Right atrium auricular region (tissue), 2 donors: ENCODE measurements around the gene GSTT2. TPM values are rescaled to one million over a fixed set of nuclear protein-coding genes. Genes with fewer than 3 reads are reported as not detected.
A peak's percentile ranks its signal among the peaks of the same experiment; 100 is the strongest.

Source experiments
- DNase-seq: peaks from one replicate; pipeline ENCODE4 v3.0.0-alpha.2; 2019; ENCODE audit warnings: low spot score
- H3K27ac ChIP-seq, 2 donors: fragments of 200-600 bp; sonication (generic); 1 replicate in 1 of 2; 2 replicates in 1 of 2; pipeline ENCODE4 v1.5.1; 2016 to 2019
- H3K27me3 ChIP-seq, 2 donors: fragments of 200-600 bp; sonication (generic); one replicate each; pipeline versions ENCODE4 v1.5.1 to v1.6.0; 2017 to 2019
- H3K36me3 ChIP-seq: fragments of 200-600 bp; sonication (generic); one replicate; pipeline ENCODE4 v1.5.1; 2016
- H3K4me1 ChIP-seq, 2 donors: fragments of 200-600 bp; sonication (generic); one replicate each; pipeline versions ENCODE4 v1.5.1 to v1.6.0; 2017 to 2019
- H3K4me3 ChIP-seq, 2 donors: fragments of 200-600 bp; sonication (generic); 1 replicate in 1 of 2; 2 replicates in 1 of 2; pipeline ENCODE4 v1.5.1; 2017 to 2019; ENCODE audit warnings: mild to moderate bottlenecking in 1 of 2, moderate library complexity in 1 of 2
- H3K9me3 ChIP-seq, 2 donors: fragments of 200-600 bp; sonication (generic); one replicate each; pipeline ENCODE4 v1.5.1; 2019
- total RNA-seq, 2 donors: library from RNA; depleted of rRNA; stranded (reverse); fragments of >200 nt; gene quantifications; one replicate each; pipeline ENCODE4 v1.1.0, GENCODE V29; 2016
- TF ChIP-seq, protein P1 (sequence below), 2 donors: fragments of 200-600 bp; sonication (generic); IDR thresholded peaks; one replicate each; pipeline ENCODE4 v1.5.1; 2019; ENCODE audit warnings: antibody characterized with exemption in 2 of 2

The GSTT2 gene
- total RNA-seq, 2 donors from 2014 or later = 0.48 TPM; not detected in 1

DNA sequence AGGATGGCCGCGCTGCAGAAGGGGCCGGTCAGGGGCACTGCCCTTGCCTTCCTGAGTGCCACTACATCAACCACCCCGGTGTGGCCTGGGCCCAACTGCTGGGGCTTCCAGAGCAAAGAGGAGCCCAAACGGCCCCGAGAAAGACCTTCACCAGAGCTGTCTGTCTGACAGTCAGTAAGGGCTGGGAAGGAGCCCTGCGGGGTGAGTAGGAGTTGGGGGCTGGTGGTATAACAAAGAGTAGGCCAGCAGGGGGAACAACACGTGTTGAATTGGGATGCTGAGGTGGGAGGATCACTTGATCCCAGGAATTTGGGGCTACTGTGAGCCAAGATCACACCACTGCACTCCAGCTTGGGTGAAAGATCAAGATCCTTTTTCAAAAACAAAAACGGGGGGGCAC is 21.4 kb downstream of the GSTT2 start:
- H3K36me3 ChIP-seq = no peaks in the 10 kb centered on the region
- no peak overlapping the region for H3K27ac ChIP-seq
- no peaks in the 10 kb centered on the region for H3K27me3 ChIP-seq
- H3K4me1 ChIP-seq = peaks cover 0 to 10% of the 10 kb centered on the region in 2 donors
- no peak for DNase-seq
- no peaks in the 10 kb centered on the region for H3K9me3 ChIP-seq
- TF ChIP-seq, protein P1, sequence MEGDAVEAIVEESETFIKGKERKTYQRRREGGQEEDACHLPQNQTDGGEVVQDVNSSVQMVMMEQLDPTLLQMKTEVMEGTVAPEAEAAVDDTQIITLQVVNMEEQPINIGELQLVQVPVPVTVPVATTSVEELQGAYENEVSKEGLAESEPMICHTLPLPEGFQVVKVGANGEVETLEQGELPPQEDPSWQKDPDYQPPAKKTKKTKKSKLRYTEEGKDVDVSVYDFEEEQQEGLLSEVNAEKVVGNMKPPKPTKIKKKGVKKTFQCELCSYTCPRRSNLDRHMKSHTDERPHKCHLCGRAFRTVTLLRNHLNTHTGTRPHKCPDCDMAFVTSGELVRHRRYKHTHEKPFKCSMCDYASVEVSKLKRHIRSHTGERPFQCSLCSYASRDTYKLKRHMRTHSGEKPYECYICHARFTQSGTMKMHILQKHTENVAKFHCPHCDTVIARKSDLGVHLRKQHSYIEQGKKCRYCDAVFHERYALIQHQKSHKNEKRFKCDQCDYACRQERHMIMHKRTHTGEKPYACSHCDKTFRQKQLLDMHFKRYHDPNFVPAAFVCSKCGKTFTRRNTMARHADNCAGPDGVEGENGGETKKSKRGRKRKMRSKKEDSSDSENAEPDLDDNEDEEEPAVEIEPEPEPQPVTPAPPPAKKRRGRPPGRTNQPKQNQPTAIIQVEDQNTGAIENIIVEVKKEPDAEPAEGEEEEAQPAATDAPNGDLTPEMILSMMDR (IDR thresholded peaks at IDR 0.05) = no peak
- H3K4me3 ChIP-seq = no peak overlapping the region

DNA sequence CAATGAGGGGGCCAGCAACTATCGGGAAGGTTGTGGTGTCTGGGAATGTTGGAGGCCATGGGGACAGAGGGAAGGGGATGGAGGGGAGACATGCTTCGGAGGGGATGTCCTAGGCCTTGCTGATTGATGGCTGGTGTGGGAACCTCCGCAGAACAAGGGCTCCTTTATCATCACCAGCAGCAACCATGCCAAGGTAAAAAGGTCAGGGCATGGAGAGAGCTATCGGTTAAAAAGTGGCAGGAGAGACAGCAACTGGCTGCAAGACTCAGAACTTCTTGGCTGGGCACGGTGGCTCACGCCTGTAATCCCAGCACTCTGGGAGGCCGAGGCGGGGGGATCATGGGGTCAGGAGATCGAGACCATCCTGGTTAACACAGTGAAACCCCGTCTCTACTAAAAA is 22.3 kb downstream of the GSTT2 start:
- no peak overlapping the region for H3K27ac ChIP-seq
- peaks cover 0 to 10% of the 10 kb centered on the region in 2 donors for H3K4me1 ChIP-seq
- no peak for DNase-seq
- H3K27me3 ChIP-seq = no peaks in the 10 kb centered on the region
- TF ChIP-seq, protein P1 (IDR thresholded peaks at IDR 0.05) = no peak
- no peaks in the 10 kb centered on the region for H3K36me3 ChIP-seq
- H3K4me3 ChIP-seq = no peak overlapping the region
- H3K9me3 ChIP-seq = no peaks in the 10 kb centered on the region

DNA sequence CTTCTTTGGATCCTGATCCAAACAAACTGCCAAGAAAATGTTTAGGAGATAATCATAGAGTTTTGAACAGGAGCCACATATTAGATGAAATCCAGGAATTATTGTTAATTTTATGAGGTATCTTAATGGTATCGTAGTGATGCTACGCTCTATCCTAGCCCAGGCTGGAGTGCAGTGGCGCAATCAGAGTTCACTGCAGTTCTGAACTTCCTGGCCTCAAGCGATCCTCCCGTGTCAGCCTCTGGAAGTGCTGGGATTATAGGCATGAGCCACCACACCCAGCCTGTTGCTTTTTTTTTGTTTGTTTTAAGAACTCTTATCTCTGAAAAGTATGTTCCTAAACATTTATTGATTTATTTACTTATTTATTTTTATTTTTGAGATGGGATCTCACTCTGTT is 22.9 kb downstream of the GSTT2 start:
- no peak overlapping the region for H3K4me3 ChIP-seq
- H3K27ac ChIP-seq = no peak overlapping the region
- no peaks in the 10 kb centered on the region for H3K36me3 ChIP-seq
- DNase-seq = no peak
- peaks cover 0 to 10% of the 10 kb centered on the region in 2 donors for H3K4me1 ChIP-seq
- no peaks in the 10 kb centered on the region for H3K27me3 ChIP-seq
- H3K9me3 ChIP-seq = no peaks in the 10 kb centered on the region
- TF ChIP-seq, protein P1 (IDR thresholded peaks at IDR 0.05) = no peak

DNA sequence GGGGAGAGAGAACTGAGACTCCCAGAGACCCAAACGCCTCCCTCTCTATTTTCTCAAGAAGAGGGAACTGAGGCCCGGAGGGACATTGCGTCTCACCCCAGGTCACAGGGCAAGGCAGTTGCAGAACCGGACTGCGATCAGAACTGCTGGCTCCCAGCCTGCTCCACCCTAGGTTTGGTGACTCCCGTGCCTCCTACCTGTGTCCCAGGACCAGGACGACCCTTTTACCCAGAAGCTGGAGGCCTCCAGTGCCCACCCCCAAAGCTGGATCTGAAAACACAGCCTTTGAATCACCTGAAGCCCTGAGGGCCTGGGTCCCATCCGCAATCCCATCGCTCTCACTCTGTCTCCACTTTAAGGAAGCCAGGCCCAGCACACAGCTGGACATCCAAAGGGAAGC is 24.0 kb downstream of the GSTT2 start:
- Histone ChIP-seq H3K9me3 (no peaks in the 10 kb centered on the region), H3K27ac (no peak overlapping the region), H3K36me3 (no peaks in the 10 kb centered on the region), H3K4me1 (peaks cover 0 to 10% of the 10 kb centered on the region in 2 donors), H3K4me3 (no peak overlapping the region), H3K27me3 (no peaks in the 10 kb centered on the region)
- TF ChIP-seq, protein P1 (IDR thresholded peaks at IDR 0.05) = no peak
- no peak for DNase-seq

DNA sequence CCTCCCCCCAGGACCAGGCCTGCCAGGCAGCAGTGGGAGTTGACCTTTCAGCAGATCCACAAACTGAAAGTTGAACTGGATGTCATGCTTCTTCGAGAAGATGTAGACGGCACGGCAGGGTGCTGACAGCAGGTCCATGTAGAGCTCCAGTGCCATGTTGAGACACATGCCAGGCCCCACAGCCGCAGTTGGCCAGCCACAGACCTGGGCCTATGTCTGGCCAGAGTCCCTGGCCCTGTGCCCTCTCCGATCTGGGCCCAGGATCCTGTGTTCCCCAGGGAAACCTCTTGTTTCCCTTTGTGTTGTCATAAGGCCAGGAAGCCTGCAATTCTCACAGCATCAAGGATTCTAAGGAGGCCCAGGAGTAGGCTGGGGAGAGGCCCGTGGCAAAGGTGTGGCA is 25.3 kb downstream of the GSTT2 start, which contains the start of gene GSTT4:
Gene GSTT4 (minus strand): TSS at position 253 of the 400 bp plus-strand sequence. CDS start 97 bp downstream, at position 156.
- DNase-seq = no peak
- Histone ChIP-seq H3K27me3 (no peaks in the 10 kb centered on the region), H3K9me3 (no peaks in the 10 kb centered on the region), H3K27ac (peak within 1 kb of the TSS; percentile 40 to 51), H3K4me1 (peaks cover 0 to 10% of the 10 kb centered on the region in 2 donors), H3K36me3 (no peaks in the 10 kb centered on the region), H3K4me3 (no peak within 1 kb of the TSS)
- TF ChIP-seq, protein P1 (IDR thresholded peaks at IDR 0.05) = no peak
